Measurements from ENCODE around the gene ASS1.

GRCh38 chr9:130543368-130543767 lies 98.6 kb downstream of the ASS1 start:
- no peak for TF ChIP-seq ZNF768 (tag by site-specific recombination; IDR thresholded peaks at IDR 0.05)
- TF ChIP-seq ZNF184 (tag by site-specific recombination; IDR thresholded peaks at IDR 0.05), result no peak
- no peak for TF ChIP-seq ZBTB7A (tag by site-specific recombination; IDR thresholded peaks at IDR 0.05; ENCODE audit: low read depth)
- no peak for TF ChIP-seq KLF9 (tag by site-specific recombination; IDR thresholded peaks at IDR 0.05; ENCODE audit: low read depth)
- TF ChIP-seq REPIN1 (tag by site-specific recombination; IDR thresholded peaks at IDR 0.05; ENCODE audit: low read depth), result no peak
- TF ChIP-seq ZBTB21 (tag by site-specific recombination; IDR thresholded peaks at IDR 0.05), result no peak
- no peak for TF ChIP-seq CTCF (tag by site-specific recombination; IDR thresholded peaks at IDR 0.05)
- no peak for TF ChIP-seq ZBTB6 (tag by site-specific recombination; IDR thresholded peaks at IDR 0.05)
- TF ChIP-seq BCL11A (tag by site-specific recombination; IDR thresholded peaks at IDR 0.05; ENCODE audit: low read depth), result no peak
